K562 (cell line): ENCODE data around the gene IRF2BP2. TPM values are rescaled to one million over a fixed set of nuclear protein-coding genes. Genes with fewer than 3 reads are reported as not detected.

Experiments
- ATF4 ChIP-seq: fragments of 450-650 bp; formaldehyde crosslinking; IDR thresholded peaks from 2 replicates; pipeline ENCODE4 v1.4.0; 2022; ENCODE audit warnings: mild to moderate bottlenecking, moderate library complexity
- CEBPB ChIP-seq: fragments of 450-650 bp; IDR thresholded peaks from 2 replicates; pipeline ENCODE4 v1.6.1; 2016; ENCODE audit warnings: missing genetic modification characterization, missing compliant biosample characterization
- EGR1 ChIP-seq: fragments of 450-650 bp; conservative IDR thresholded peaks from 2 replicates; pipeline ENCODE4 v1.6.1; 2017; ENCODE audit warnings: mild to moderate bottlenecking
- ELF1 ChIP-seq: fragments of 200-800 bp; sonication (Bioruptor generic); IDR thresholded peaks from 2 replicates; pipeline ENCODE4 v1.6.1; 2016; ENCODE audit warnings: missing genetic modification characterization, missing compliant biosample characterization
- FOXP1 ChIP-seq: sonication (generic); formaldehyde crosslinking; IDR thresholded peaks from 2 replicates; pipeline ENCODE4 v1.8.0; 2022; ENCODE audit warnings: mild to moderate bottlenecking, missing genetic modification reagents
- MAX ChIP-seq: sonication (generic); formaldehyde crosslinking; IDR thresholded peaks from 2 replicates; pipeline ENCODE4 v1.9.0; 2022; ENCODE audit warnings: mild to moderate bottlenecking, missing genetic modification reagents
- MTA1 ChIP-seq: fragments of 450-650 bp; IDR thresholded peaks from 2 replicates; pipeline ENCODE4 v1.6.1; 2017; ENCODE audit warnings: borderline replicate concordance
- MYC ChIP-seq, 2 experiments: fragments of 250-450 bp in 1 of 2; sonication (Bioruptor Pico) in 1 of 2; IDR thresholded peaks; 2 replicates each; pipeline versions ENCODE4 v1.5.1 to v1.6.1; 2012 to 2021; ENCODE audit warnings: low read depth in 2 of 2, borderline replicate concordance in 1 of 2, improper control_type of control experiment in 1 of 2, low read length in 1 of 2, mild to moderate bottlenecking in 1 of 2, moderate library complexity in 1 of 2
- NELFE ChIP-seq: IDR thresholded peaks from 2 replicates; pipeline ENCODE4 v1.6.1; 2011; ENCODE audit warnings: mild to moderate bottlenecking; ENCODE audit not compliant: insufficient read depth, insufficient read length
- NFXL1 ChIP-seq: fragments of 450-650 bp; formaldehyde crosslinking; IDR thresholded peaks from 2 replicates; pipeline ENCODE4 v1.4.0; 2021; ENCODE audit warnings: mild to moderate bottlenecking
- PML ChIP-seq: IDR thresholded peaks from 2 replicates; pipeline ENCODE4 v1.6.1; 2012; ENCODE audit warnings: low read length, inconsistent platforms
- SMARCA4 ChIP-seq: fragments of 450-650 bp; IDR thresholded peaks from 2 replicates; pipeline ENCODE4 v1.6.1; 2016
- SMARCC2 ChIP-seq: fragments of 450-650 bp; IDR thresholded peaks from 2 replicates; pipeline ENCODE4 v1.6.1; 2017; ENCODE audit warnings: antibody characterized with exemption, moderate library complexity, mild to moderate bottlenecking, low read depth
- SRF ChIP-seq, 2 experiments: fragments of 250-450, 450-650 bp in 1 of 2; sonication (Bioruptor Pico) in 1 of 2; sonication (generic) in 1 of 2; formaldehyde crosslinking; IDR thresholded peaks; 2 replicates each; pipeline versions ENCODE4 v1.5.0 to v1.5.1; 2020 to 2022; ENCODE audit warnings: mild to moderate bottlenecking in 1 of 2, missing genetic modification reagents in 1 of 2
- TFAP4 ChIP-seq: sonication (generic); formaldehyde crosslinking; IDR thresholded peaks from 2 replicates; pipeline ENCODE4 v1.8.0; 2022; ENCODE audit warnings: missing genetic modification reagents, mild to moderate bottlenecking, moderate library complexity, borderline replicate concordance
- ZNF175 ChIP-seq: fragments of 200-800 bp; sonication (Bioruptor generic); IDR thresholded peaks from 2 replicates; pipeline ENCODE4 v1.6.1; 2016; ENCODE audit warnings: low read depth, mild to moderate bottlenecking, missing genetic modification characterization, missing compliant biosample characterization
- ZNF551 ChIP-seq: fragments of 250-450 bp; sonication (Bioruptor Pico); IDR thresholded peaks from 2 replicates; pipeline ENCODE4 v1.5.0; 2021; ENCODE audit warnings: mild to moderate bottlenecking, moderate library complexity
- ZNF584 ChIP-seq: fragments of 200-800 bp; sonication (Bioruptor generic); IDR thresholded peaks from 2 replicates; pipeline ENCODE4 v1.6.1; 2016; ENCODE audit warnings: low read depth, mild to moderate bottlenecking, missing genetic modification characterization, missing compliant biosample characterization
- polyA plus RNA-seq, 8 experiments: library from polyadenylated mRNA; depleted of rRNA in 4 of 8; stranded (reverse) in 5 of 8; unstranded in 3 of 8; fragments of >200 nt; fragmentation: Nextera tagmentation in 2 of 8; fragmentation: Illumina TruSeq in 1 of 8; extraction: Ambion mirVana in 2 of 8; extraction: Trizol in 1 of 8; gene quantifications; 2 replicates each; pipeline versions ENCODE4 v1.2.1 to v1.2.3, GENCODE V29; 2011 to 2014; ENCODE audit warnings: inconsistent platforms in 1 of 8, missing spikeins in 1 of 8
- total RNA-seq, 7 experiments: library from RNA; depleted of rRNA in 6 of 7; stranded (reverse); fragments of >200 nt in 6 of 7; fragmentation: Illumina TruSeq in 2 of 7; extraction: Trizol in 2 of 7; gene quantifications; 2 replicates each; pipeline versions ENCODE4 v1.2.1 to v1.2.3, GENCODE V29; 2011 to 2021; ENCODE audit warnings: low replicate concordance in 1 of 7
- TF ChIP-seq, protein P1 (sequence below), 3 experiments: fragments of 200-800 bp in 1 of 3; fragments of 250-450 bp in 1 of 3; fragments of 450-650 bp in 1 of 3; sonication (Bioruptor Pico) in 1 of 3; sonication (Bioruptor generic) in 1 of 3; formaldehyde crosslinking in 1 of 3; IDR thresholded peaks; 2 replicates each; pipeline versions ENCODE4 v1.6.1 to v1.8.0; 2016 to 2022; ENCODE audit warnings: mild to moderate bottlenecking in 2 of 3, missing genetic modification characterization in 2 of 3, missing compliant biosample characterization in 1 of 3, moderate library complexity in 1 of 3
- TF ChIP-seq, protein P2 (sequence below): fragments of 450-650 bp; IDR thresholded peaks from 2 replicates; pipeline ENCODE4 v1.6.1; 2016; ENCODE audit warnings: missing biosample characterization, missing genetic modification characterization

Gene IRF2BP2
- total and polyA plus RNA-seq, 9 of the 15 experiments (the other 6 are each of a cell fraction or from before 2014, with no cell fraction given): 7.7 to 68.6 (median 22.1) TPM

GRCh38 chr1:234612352-234613127 lies 2.6 kb upstream of the IRF2BP2 start (continued):
- TF ChIP-seq, protein P1, sequence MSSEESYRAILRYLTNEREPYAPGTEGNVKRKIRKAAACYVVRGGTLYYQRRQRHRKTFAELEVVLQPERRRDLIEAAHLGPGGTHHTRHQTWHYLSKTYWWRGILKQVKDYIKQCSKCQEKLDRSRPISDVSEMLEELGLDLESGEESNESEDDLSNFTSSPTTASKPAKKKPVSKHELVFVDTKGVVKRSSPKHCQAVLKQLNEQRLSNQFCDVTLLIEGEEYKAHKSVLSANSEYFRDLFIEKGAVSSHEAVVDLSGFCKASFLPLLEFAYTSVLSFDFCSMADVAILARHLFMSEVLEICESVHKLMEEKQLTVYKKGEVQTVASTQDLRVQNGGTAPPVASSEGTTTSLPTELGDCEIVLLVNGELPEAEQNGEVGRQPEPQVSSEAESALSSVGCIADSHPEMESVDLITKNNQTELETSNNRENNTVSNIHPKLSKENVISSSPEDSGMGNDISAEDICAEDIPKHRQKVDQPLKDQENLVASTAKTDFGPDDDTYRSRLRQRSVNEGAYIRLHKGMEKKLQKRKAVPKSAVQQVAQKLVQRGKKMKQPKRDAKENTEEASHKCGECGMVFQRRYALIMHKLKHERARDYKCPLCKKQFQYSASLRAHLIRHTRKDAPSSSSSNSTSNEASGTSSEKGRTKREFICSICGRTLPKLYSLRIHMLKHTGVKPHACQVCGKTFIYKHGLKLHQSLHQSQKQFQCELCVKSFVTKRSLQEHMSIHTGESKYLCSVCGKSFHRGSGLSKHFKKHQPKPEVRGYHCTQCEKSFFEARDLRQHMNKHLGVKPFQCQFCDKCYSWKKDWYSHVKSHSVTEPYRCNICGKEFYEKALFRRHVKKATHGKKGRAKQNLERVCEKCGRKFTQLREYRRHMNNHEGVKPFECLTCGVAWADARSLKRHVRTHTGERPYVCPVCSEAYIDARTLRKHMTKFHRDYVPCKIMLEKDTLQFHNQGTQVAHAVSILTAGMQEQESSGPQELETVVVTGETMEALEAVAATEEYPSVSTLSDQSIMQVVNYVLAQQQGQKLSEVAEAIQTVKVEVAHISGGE (CRISPR knock-in tag; IDR thresholded peaks at IDR 0.05): peak in 1 of 3 experiments; percentile 50; a peak in 2 of 6 replicates
- TF ChIP-seq SRF (CRISPR knock-in tag; IDR thresholded peaks at IDR 0.05) (peak in 1 of 2 experiments; percentile 61; a peak in 1 of 4 replicates), NFXL1 (CRISPR knock-in tag) (0 out of 2 replicates have a peak, but pooled peaks have one; percentile 25), SMARCA4 (peak; percentile 94), CEBPB (peak; percentile 99), EGR1 (peak; percentile 91), ELF1 (tag) (no peak; the same call in none of the 2 replicates), ATF4 (peak; percentile 99), ZNF175 (CRISPR knock-in tag) (peak; percentile 89; the same call in 1 of the 2 replicates), FOXP1 (peak; percentile 72; the same call in 1 of the 2 replicates), NELFE (no peak), MYC (IDR thresholded peaks at IDR 0.05; ENCODE audit: low read depth, low read length) (peak; percentile 95), MYC (CRISPR knock-in tag; IDR thresholded peaks at IDR 0.05; ENCODE audit: borderline replicate concordance, low read depth) (no peak), TFAP4 (CRISPR knock-in tag) (peak; percentile 95), ZNF584 (peak; percentile 93), PML (peak; percentile 72), ZNF551 (CRISPR knock-in tag) (no peak), MTA1 (peak; percentile 79; the same call in 1 of the 2 replicates), SMARCC2 (peak; percentile 36; the same call in 1 of the 2 replicates), MAX (CRISPR knock-in tag) (peak; percentile 60)
- TF ChIP-seq, protein P2, sequence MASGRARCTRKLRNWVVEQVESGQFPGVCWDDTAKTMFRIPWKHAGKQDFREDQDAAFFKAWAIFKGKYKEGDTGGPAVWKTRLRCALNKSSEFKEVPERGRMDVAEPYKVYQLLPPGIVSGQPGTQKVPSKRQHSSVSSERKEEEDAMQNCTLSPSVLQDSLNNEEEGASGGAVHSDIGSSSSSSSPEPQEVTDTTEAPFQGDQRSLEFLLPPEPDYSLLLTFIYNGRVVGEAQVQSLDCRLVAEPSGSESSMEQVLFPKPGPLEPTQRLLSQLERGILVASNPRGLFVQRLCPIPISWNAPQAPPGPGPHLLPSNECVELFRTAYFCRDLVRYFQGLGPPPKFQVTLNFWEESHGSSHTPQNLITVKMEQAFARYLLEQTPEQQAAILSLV (tag): peak; percentile 90
